ENCODE results near the gene ZNF213.
A peak's percentile ranks its signal among the peaks of the same experiment; 100 is the strongest.

Gene ZNF213

GRCh38 chr16:3155972-3156371 lies 21.1 kb downstream of the ZNF213 start:
- no peak for TF ChIP-seq CTCF (IDR thresholded peaks at IDR 0.05; ENCODE audit: control insufficient read depth, extremely low read depth, insufficient read depth)
- DNase-seq (ENCODE audit: low read depth), result no peak
- no peak overlapping the region for H3K4me3 ChIP-seq (ENCODE audit: low read depth, low read length)

GRCh38 chr16:3157229-3158025 lies 22.6 kb downstream of the ZNF213 start:
- peak overlapping the region; percentile 75 for H3K4me3 ChIP-seq (ENCODE audit: low read depth, low read length)
- peak; percentile 92 for DNase-seq (ENCODE audit: low read depth)
- TF ChIP-seq CTCF (IDR thresholded peaks at IDR 0.05; ENCODE audit: control insufficient read depth, extremely low read depth, insufficient read depth), result no peak

GRCh38 chr16:3158026-3158509 lies 23.2 kb downstream of the ZNF213 start:
- no peak for DNase-seq (ENCODE audit: low read depth)
- peak overlapping the region; percentile 75 for H3K4me3 ChIP-seq (ENCODE audit: low read depth, low read length)
- TF ChIP-seq CTCF (IDR thresholded peaks at IDR 0.05; ENCODE audit: control insufficient read depth, extremely low read depth, insufficient read depth), result no peak

- DNase-seq (ENCODE audit: low read depth), result no peak
- H3K4me3 ChIP-seq (ENCODE audit: low read depth, low read length), result peak overlapping the region; percentile 75
- no peak for TF ChIP-seq CTCF (IDR thresholded peaks at IDR 0.05; ENCODE audit: control insufficient read depth, extremely low read depth, insufficient read depth)
Measured at GRCh38 chr16:3158510-3159314, 23.9 kb downstream of the ZNF213 start.

GRCh38 chr16:3161235-3162018 lies 26.6 kb downstream of the ZNF213 start:
- TF ChIP-seq CTCF (IDR thresholded peaks at IDR 0.05; ENCODE audit: control insufficient read depth, extremely low read depth, insufficient read depth), result no peak
- no peak for DNase-seq (ENCODE audit: low read depth)
- no peak overlapping the region for H3K4me3 ChIP-seq (ENCODE audit: low read depth, low read length)

- DNase-seq (ENCODE audit: low read depth), result no peak
- H3K4me3 ChIP-seq (ENCODE audit: low read depth, low read length), result no peak overlapping the region
- no peak for TF ChIP-seq CTCF (IDR thresholded peaks at IDR 0.05; ENCODE audit: control insufficient read depth, extremely low read depth, insufficient read depth)
Measured at GRCh38 chr16:3164121-3164991, 29.5 kb downstream of the ZNF213 start.
